Superior temporal gyrus (tissue), 1 donor: ENCODE results near the gene EML6.
A peak's percentile ranks its signal among the peaks of the same experiment; 100 is the strongest.

Experiments used
- DNase-seq: peaks from one replicate; pipeline ENCODE4 v3.0.0-alpha.2; 2016; ENCODE audit errors: extremely low spot score

The EML6 gene

DNA sequence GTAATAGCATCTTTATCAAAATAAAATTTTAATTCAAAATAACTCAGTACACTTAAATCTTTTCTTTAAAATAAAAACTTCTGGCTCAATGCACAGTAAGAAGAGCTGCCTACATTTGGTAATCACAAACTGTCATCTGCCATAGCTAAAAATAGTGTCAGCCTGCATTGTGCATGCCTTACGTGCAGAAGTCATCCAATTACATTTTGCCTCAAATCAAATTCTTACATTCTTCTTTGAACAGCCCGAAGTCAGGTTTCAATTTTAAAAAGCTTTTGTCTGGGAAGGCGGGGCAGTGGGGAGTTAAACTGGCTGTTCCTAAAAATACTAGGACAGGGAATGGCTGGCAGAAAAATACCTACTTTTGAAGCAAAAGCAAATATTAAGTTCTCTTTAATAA is 275.7 kb downstream of the EML6 start:
- DNase-seq = no peak

DNA sequence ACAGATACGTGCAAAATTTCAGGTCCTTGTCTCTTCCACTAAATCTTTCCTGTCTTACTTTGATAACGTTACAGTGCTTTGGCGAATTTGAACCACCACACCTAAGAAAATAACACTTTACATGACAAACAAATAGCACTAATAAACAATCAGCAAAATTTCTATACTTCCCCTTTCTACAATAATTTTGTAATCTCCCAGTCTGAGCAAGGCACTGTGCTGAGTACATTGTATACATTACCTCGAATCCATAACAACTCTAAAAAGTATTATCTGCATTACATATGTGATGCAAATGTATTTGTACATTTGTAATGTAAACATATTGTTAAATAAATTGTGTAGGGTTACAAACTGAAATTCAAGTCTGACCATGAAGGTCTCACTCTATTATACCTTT is 276.9 kb downstream of the EML6 start:
- no peak for DNase-seq

- peak; percentile 18 for DNase-seq
Observed at GRCh38 chr2:55001716-55002115, 278.3 kb downstream of the EML6 start.

- DNase-seq = peak; percentile 57
Observed at GRCh38 chr2:55003706-55004639, 280.5 kb downstream of the EML6 start.

GRCh38 chr2:55006306-55006705 is 282.8 kb downstream of the EML6 start:
- no peak for DNase-seq

- peak; percentile 62 for DNase-seq
Observed at GRCh38 chr2:55009277-55010060, 286.0 kb downstream of the EML6 start.

DNA sequence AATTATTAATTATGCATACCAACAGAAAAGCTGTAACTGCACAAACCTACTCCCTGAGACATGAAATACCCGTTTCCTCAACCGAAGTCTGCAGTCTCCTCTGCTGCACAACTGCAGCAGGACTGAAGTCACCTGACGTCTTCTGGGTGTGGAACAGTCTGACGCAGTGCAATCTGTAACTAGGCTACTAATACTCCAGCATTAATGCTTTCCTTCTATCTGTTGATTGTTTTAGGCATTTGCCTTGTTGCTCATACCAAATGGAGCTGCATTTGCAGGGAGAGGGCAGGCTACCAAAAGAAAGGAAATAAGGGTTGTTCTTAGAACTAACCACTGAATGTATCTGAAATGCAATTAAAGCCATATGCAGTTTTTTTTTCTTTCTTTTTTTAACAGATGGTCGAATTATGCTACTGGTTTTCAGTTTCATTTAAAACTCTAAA is 286.7 kb downstream of the EML6 start:
- DNase-seq = peak; percentile 80

DNA sequence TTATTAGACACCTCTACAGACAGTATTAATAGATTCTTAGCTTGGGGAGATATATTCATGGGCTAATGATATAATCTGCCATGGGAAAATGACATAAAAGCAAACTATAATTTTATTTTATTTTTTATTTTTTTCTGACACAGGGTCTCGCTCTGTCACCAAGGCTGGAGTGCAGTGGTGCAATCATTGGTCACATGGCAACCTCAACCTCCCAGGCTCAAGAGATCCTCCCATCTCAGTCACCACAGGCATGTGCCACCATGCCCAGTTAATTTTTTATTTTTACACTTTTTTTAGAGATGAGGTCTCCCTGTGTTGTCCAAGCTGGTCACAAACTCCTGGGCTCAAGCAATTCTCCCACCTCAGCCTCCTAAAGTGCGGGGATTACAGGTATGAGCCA is 287.5 kb downstream of the EML6 start:
- peak; percentile 12 for DNase-seq

- DNase-seq = peak; percentile 45
Observed at GRCh38 chr2:55011831-55012671, 288.6 kb downstream of the EML6 start.

- peak; percentile 39 for DNase-seq
Observed at GRCh38 chr2:55012672-55013484, 289.4 kb downstream of the EML6 start.

GRCh38 chr2:55013936-55014335 is 290.5 kb downstream of the EML6 start:
- DNase-seq = no peak

DNA sequence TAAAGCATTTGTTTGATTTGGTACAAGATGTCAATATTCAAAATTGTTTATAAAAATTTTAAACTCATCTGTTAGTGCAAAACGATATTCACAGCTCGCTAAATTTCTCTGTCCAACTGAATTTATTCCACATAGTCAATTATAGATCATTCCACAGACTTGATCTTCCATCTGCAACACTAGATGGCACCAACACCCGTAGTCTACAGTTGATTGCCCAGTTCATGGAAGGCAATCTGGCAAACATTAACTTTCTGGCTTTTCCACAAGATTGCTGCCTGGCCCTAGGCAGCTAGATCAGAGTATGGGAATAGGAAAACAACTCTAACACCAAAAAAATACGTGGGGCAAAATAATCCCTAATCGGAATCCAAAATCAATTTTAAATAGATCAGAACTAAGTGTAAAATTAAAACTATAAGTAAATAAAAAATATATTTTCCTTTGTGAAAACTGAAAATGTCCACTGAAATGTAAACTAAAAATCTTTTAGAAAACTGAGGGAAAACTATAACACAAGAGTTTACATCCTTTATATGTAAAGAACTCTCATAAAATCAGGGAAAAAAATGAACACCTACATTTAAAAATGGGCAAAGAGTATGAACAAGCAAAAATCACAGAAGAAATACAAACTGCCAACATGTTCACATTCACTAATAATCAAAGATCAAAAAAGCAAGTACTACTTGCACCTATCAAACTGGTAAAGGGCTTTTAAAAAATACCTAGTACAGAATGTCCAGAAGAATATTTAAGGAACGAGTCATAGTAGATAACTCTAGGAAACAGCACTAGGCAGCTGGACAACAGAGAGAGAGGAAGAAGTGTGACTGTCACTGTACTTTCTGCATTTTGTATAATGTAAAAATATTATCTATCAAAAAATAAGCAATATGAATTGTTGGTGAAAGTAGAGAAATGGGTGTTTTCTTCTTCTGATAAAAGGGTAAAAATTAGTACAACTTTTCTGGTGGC is 291.8 kb downstream of the EML6 start:
- peak; percentile 92 for DNase-seq

DNA sequence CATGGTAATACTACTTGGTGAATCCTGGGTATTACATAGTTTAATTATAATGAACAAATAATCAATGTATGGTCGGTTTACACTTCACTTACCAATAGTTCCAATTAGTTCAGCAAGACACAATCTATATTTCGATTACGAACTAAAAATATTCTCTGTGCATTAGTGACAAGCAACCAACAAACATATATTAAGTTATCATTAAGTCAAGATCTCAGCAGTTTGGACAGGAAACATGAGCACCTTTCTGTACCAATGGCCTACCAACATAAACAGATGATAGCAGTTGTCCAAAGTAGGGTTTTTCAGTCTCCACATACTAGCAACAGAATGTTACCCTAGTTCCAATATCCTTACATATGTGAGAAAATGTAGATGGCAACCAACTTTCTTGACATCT is 294.0 kb downstream of the EML6 start:
- DNase-seq = no peak

GRCh38 chr2:55017880-55018279 is 294.4 kb downstream of the EML6 start:
- DNase-seq = no peak

GRCh38 chr2:55018619-55019018 is 295.2 kb downstream of the EML6 start:
- DNase-seq = no peak

DNA sequence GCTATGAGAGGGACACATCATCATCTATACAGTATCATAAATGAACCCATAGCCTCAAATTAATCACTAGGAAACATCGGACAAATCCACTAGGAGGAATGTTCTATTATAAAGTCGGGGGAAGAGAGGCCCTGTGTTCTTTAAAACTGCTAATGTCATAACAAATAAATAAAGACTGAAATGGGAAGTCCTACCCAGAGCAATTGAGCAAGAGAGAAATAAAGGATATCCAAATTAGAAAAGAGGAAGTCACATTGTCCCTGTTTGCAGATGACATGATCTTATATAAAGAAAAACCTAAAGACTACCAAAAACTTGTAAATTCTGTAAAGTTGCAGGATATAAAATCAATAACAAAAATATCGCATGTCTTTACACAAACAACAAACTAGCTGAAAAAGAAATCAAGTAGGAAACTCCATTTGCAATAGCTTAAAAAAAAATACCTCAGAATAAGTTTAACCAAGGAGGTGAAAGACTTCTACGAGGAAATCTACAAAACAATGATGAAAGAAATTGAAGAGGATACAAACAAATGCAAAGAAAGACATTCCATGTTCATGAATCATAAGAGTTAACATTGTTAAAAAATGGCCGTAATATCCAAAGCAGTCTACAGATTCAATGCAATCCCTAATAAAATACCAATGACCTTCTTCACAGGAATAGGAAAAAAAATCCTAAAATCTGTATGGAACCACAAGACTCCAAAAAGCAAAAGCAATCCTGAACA is 296.2 kb downstream of the EML6 start:
- peak; percentile 23 for DNase-seq
